ENCODE results near the gene PUS7L. TPM values are rescaled to one million over a fixed set of nuclear protein-coding genes. Genes with fewer than 3 reads are reported as not detected.

PUS7L gene
- total RNA-seq, 1 experiment from 2014 or later, result 15.3 TPM

GRCh38 chr12:43789941-43790340 lies 31.4 kb upstream of the PUS7L start:
- ChIA-PET RAD21 (ENCODE audit: low non-redundant PET in 1 of 2, low total read pairs in 2 of 2, uncharacterized antibody in 2 of 2, unreplicated experiment in 2 of 2) (interaction anchor here in 1 of 2 experiments (0.7 kb wide), 1 partner anchor 73 kb away, joined by 12 read pairs; no protein-coding TSS in a partner anchor), POLR2A (no interaction called here), CTCF (no interaction called here)
- Histone ChIP-seq H3K27ac (ENCODE audit: low read depth, low read length) (no peak overlapping the region), H4K20me1 (ENCODE audit: insufficient read depth) (no peaks in the 10 kb centered on the region), H3K4me3 (replicated peaks in 1 of 2; ENCODE audit: low read depth in 1 of 2, low read length in 2 of 2) (no peak overlapping the region), H3K27me3 (ENCODE audit: insufficient read depth, low read length) (no peaks in the 10 kb centered on the region), H3K79me2 (ENCODE audit: insufficient read depth, low read length) (no peaks in the 10 kb centered on the region), H3K9me3 (ENCODE audit: control insufficient read depth in 1 of 2, insufficient read depth in 1 of 2, low read depth in 1 of 2, low read length in 2 of 2) (no peaks in the 10 kb centered on the region), H3K4me2 (ENCODE audit: low read length) (no peak overlapping the region), H3K9ac (ENCODE audit: low read length) (no peak overlapping the region), H3K4me1 (ENCODE audit: control insufficient read depth in 1 of 2, insufficient read depth in 2 of 2, low read length in 2 of 2) (no peaks in the 10 kb centered on the region), H3K36me3 (ENCODE audit: control insufficient read depth in 1 of 2, insufficient read depth in 2 of 2, low read length in 2 of 2) (no peaks in the 10 kb centered on the region; a peak in 1 of 4 replicates), H3K9me2 (ENCODE audit: insufficient read depth) (no peaks in the 10 kb centered on the region), H2AFZ (ENCODE audit: low read depth, low read length, poor library complexity, severe bottlenecking) (no peak overlapping the region)
- TF ChIP-seq TCF7L2 (IDR thresholded peaks at IDR 0.05; ENCODE audit: borderline replicate concordance, extremely low read depth, insufficient read depth, insufficient read length), result no peak
- no peak for TF ChIP-seq CTCF (IDR thresholded peaks at IDR 0.05 in 2 of 3, conservative IDR thresholded peaks at IDR 0.05 in 1 of 3; ENCODE audit: borderline replicate concordance in 1 of 3, insufficient read depth in 1 of 3, low read depth in 2 of 3, low read length in 2 of 3)
- TF ChIP-seq ZNF274 (IDR thresholded peaks at IDR 0.05; ENCODE audit: low read depth, low read length), result no peak
- TF ChIP-seq MAX (IDR thresholded peaks at IDR 0.05), result no peak
- TF ChIP-seq ZFX (IDR thresholded peaks at IDR 0.05), result no peak
- TF ChIP-seq SIN3A (IDR thresholded peaks at IDR 0.05; ENCODE audit: low read depth), result no peak
- no peak for TF ChIP-seq ZBTB33 (IDR thresholded peaks at IDR 0.05; ENCODE audit: extremely low read depth, insufficient replicate concordance, low read length)
- no peak for TF ChIP-seq RAD21 (IDR thresholded peaks at IDR 0.05; ENCODE audit: low read depth)
- no peak for TF ChIP-seq EGR1 (IDR thresholded peaks at IDR 0.05; ENCODE audit: low read depth)
- no peak for TF ChIP-seq EZH2phosphoT487 (IDR thresholded peaks at IDR 0.05; ENCODE audit: borderline replicate concordance)
- no peak for TF ChIP-seq FOSL1 (IDR thresholded peaks at IDR 0.05; ENCODE audit: low read depth)
- TF ChIP-seq YY1 (IDR thresholded peaks at IDR 0.05; ENCODE audit: extremely low read depth, insufficient replicate concordance, low read depth, low read length), result no peak
- no peak for TF ChIP-seq EZH2 (IDR thresholded peaks at IDR 0.05)
- TF ChIP-seq ATF3 (IDR thresholded peaks at IDR 0.05), result no peak
- no peak for TF ChIP-seq SP1 (IDR thresholded peaks at IDR 0.05; ENCODE audit: low read depth)
- TF ChIP-seq JUND (IDR thresholded peaks at IDR 0.05), result no peak
- TF ChIP-seq ELF1 (IDR thresholded peaks at IDR 0.05; ENCODE audit: borderline replicate concordance, low read depth), result no peak
- TF ChIP-seq SRF (IDR thresholded peaks at IDR 0.05; ENCODE audit: low read depth), result no peak
- no peak for TF ChIP-seq CEBPB (IDR thresholded peaks at IDR 0.05; ENCODE audit: low read depth)
- TF ChIP-seq POLR2A (IDR thresholded peaks at IDR 0.05; ENCODE audit: borderline replicate concordance, extremely low read depth, insufficient read depth, insufficient read length), result no peak
- ATAC-seq, result no peak
- intact Hi-C loops (cut with micrococcal nuclease), result no loop called here
- no TSS peak for BruUV-seq (replicated peaks)
- DNase-seq (ENCODE audit: low read depth, low spot score), result no peak

Data from HCT116 (cell line).